ENCODE results near the gene RNF32.

- TF ChIP-seq USF1 (CRISPR knock-in tag; IDR thresholded peaks at IDR 0.05) (no peak), STAT6 (CRISPR knock-in tag; conservative IDR thresholded peaks at IDR 0.05; ENCODE audit: low read depth) (no peak), CTCF (IDR thresholded peaks at IDR 0.05) (no peak), ZNF512 (CRISPR knock-in tag; IDR thresholded peaks at IDR 0.05; ENCODE audit: borderline replicate concordance) (no peak), ATF3 (CRISPR knock-in tag; conservative IDR thresholded peaks at IDR 0.05) (no peak), MYBL2 (CRISPR knock-in tag; IDR thresholded peaks at IDR 0.05) (no peak), CREB1 (CRISPR knock-in tag; IDR thresholded peaks at IDR 0.05) (no peak), MAX (CRISPR knock-in tag; IDR thresholded peaks at IDR 0.05) (no peak), NFYB (CRISPR knock-in tag; conservative IDR thresholded peaks at IDR 0.05; ENCODE audit: low read depth) (no peak), ARID4B (CRISPR knock-in tag; IDR thresholded peaks at IDR 0.05; ENCODE audit: borderline replicate concordance) (no peak), JUN (CRISPR knock-in tag; IDR thresholded peaks at IDR 0.05) (no peak), IRF1 (CRISPR knock-in tag; IDR thresholded peaks at IDR 0.05) (no peak)
Observed at GRCh38 chr7:156594283-156595080, 46.1 kb upstream of the RNF32 start.

Data from WTC11 (cell line).